Activated CD4-positive, CD25-positive, alpha-beta regulatory T cell treated with anti-CD3 and anti-CD28 coated beads, Interleukin-2, amount 50 U/mL, for 16 hours (primary cell): ENCODE data around the gene ZFAND2B.
"Not testable (repeated sequence)": the region's sequence is repeated elsewhere in the genome, so short reads cannot be mapped to it uniquely, and the experiment has no call there.

Experiments
- DNase-seq: peaks from one replicate; pipeline ENCODE4 v3.0.0-alpha.2; 2020; ENCODE audit warnings: low read depth, low spot score

The ZFAND2B gene

GRCh38 chr2:219175928-219176817 lies 30.4 kb upstream of the ZFAND2B start:
- DNase-seq: no peak

- DNase-seq: peak; percentile 76
Measured at GRCh38 chr2:219176818-219177551, 29.6 kb upstream of the ZFAND2B start, which contains the start of gene CNPPD1. CNPPD1 (minus strand) TSS chr2:219176925; CDS start chr2:219176828, 97 bp downstream.

- DNase-seq: peak; percentile 59
Measured at GRCh38 chr2:219177552-219178376, 28.8 kb upstream of the ZFAND2B start, which contains the start of gene RETREG2. RETREG2 (plus strand) TSS chr2:219178275; CDS start chr2:219178353, 78 bp downstream.

- no peak for DNase-seq
Measured at GRCh38 chr2:219178377-219179175, 28.0 kb upstream of the ZFAND2B start.

- no peak for DNase-seq
Measured at GRCh38 chr2:219179601-219180465, 26.7 kb upstream of the ZFAND2B start.

- no peak for DNase-seq
Measured at GRCh38 chr2:219180961-219181360, 25.6 kb upstream of the ZFAND2B start.

- DNase-seq: no peak
Measured at GRCh38 chr2:219181531-219181930, 25.1 kb upstream of the ZFAND2B start.

- DNase-seq: no peak
Measured at GRCh38 chr2:219182331-219183150, 24.0 kb upstream of the ZFAND2B start.

GRCh38 chr2:219183151-219183772 lies 23.3 kb upstream of the ZFAND2B start:
- no peak for DNase-seq

- no peak for DNase-seq
Measured at GRCh38 chr2:219184121-219184520, 22.5 kb upstream of the ZFAND2B start.

GRCh38 chr2:219186754-219187456 lies 19.7 kb upstream of the ZFAND2B start:
- no peak for DNase-seq

- no peak for DNase-seq
Measured at GRCh38 chr2:219197388-219197787, 9.2 kb upstream of the ZFAND2B start.

- no peak for DNase-seq
Measured at GRCh38 chr2:219198974-219199373, 7.6 kb upstream of the ZFAND2B start.

GRCh38 chr2:219199470-219200211 lies 6.9 kb upstream of the ZFAND2B start:
- no peak for DNase-seq

GRCh38 chr2:219200502-219201326 lies 5.9 kb upstream of the ZFAND2B start:
- DNase-seq: not testable (repeated sequence)

GRCh38 chr2:219201331-219201730 lies 5.3 kb upstream of the ZFAND2B start:
- not testable (repeated sequence) for DNase-seq
